Smooth muscle cell (in vitro differentiated cells): ENCODE results near the gene NMT1. TPM values are rescaled to one million over a fixed set of nuclear protein-coding genes. Genes with fewer than 3 reads are reported as not detected.
A peak's percentile ranks its signal among the peaks of the same experiment; 100 is the strongest.

Experiments
- DNase-seq: peaks from one replicate; lab custom pipeline; 2025; ENCODE audit not compliant: unreplicated experiment; lab: John Stamatoyannopoulos, UW
- H2AFZ ChIP-seq: fragments of 200-600 bp; sonication (generic); 2 replicates; pipeline ENCODE4 v1.6.0; 2016; ENCODE audit warnings: antibody characterized with exemption, low read depth, mild to moderate bottlenecking
- H3F3A ChIP-seq: fragments of 200-600 bp; sonication (generic); 2 replicates; pipeline ENCODE4 v1.6.0; 2017; ENCODE audit warnings: antibody characterized with exemption, low read depth
- H3K27ac ChIP-seq: fragments of 200-600 bp; sonication (generic); 2 replicates; pipeline ENCODE4 v1.5.1; 2016; ENCODE audit warnings: low read depth, mild to moderate bottlenecking
- H3K27me3 ChIP-seq: fragments of 200-600 bp; sonication (generic); 2 replicates; pipeline ENCODE4 v1.6.1; 2016; ENCODE audit warnings: low read depth, mild to moderate bottlenecking
- H3K36me3 ChIP-seq: fragments of 200-600 bp; sonication (generic); 2 replicates; pipeline ENCODE4 v1.5.1; 2016; ENCODE audit warnings: low read depth
- H3K4me1 ChIP-seq: fragments of 200-600 bp; sonication (generic); 2 replicates; pipeline ENCODE4 v1.5.1; 2016; ENCODE audit warnings: low read depth
- H3K4me2 ChIP-seq: fragments of 200-600 bp; sonication (generic); 2 replicates; pipeline ENCODE4 v1.6.0; 2016; ENCODE audit warnings: mild to moderate bottlenecking
- H3K4me3 ChIP-seq: fragments of 200-600 bp; sonication (generic); 2 replicates; pipeline ENCODE4 v1.5.1; 2016; ENCODE audit warnings: mild to moderate bottlenecking
- H3K79me2 ChIP-seq: fragments of 200-600 bp; sonication (generic); 2 replicates; pipeline ENCODE4 v1.6.0; 2016; ENCODE audit warnings: low read depth, mild to moderate bottlenecking
- H3K9ac ChIP-seq: fragments of 200-600 bp; sonication (generic); 2 replicates; pipeline ENCODE4 v1.6.0; 2016; ENCODE audit warnings: low read depth
- H3K9me3 ChIP-seq: fragments of 200-600 bp; sonication (generic); replicated peaks from 2 replicates; pipeline ENCODE4 v1.5.1; 2016; ENCODE audit warnings: low read depth
- H4K20me1 ChIP-seq: fragments of 200-600 bp; sonication (generic); 2 replicates; pipeline ENCODE4 v1.6.0; 2016; ENCODE audit warnings: low read depth
- CTCF ChIP-seq: fragments of 200-600 bp; sonication (generic); IDR thresholded peaks from 2 replicates; pipeline ENCODE4 v1.5.1; 2017; ENCODE audit warnings: borderline replicate concordance, mild to moderate bottlenecking, antibody characterized with exemption; ENCODE audit not compliant: insufficient read depth, poor library complexity, severe bottlenecking
- WGBS: methylation state at CpG from one replicate; pipeline ENCODE4 v1.1.7; 2016; ENCODE audit warnings: low lambda C conversion rate; 5-methylcytosine and 5-hydroxymethylcytosine counted together
- polyA plus RNA-seq: library from polyadenylated mRNA; unstranded; fragments of >200 nt; fragmentation: Nextera tagmentation; extraction: Ambion mirVana; gene quantifications from 2 replicates; pipeline ENCODE4 v1.2.1, GENCODE V29; 2016
- total RNA-seq: library from RNA; depleted of rRNA; stranded (reverse); fragments of >200 nt; gene quantifications from 2 replicates; pipeline ENCODE4 v1.2.3, GENCODE V29; 2014

NMT1 gene
- total and polyA plus RNA-seq, 2 experiments from 2014 or later = 87.6 to 105 TPM

GRCh38 chr17:45043813-45044540 lies 17.1 kb upstream of the NMT1 start:
- Histone ChIP-seq H3K4me3 (no peak overlapping the region), H3K27ac (no peak overlapping the region), H3F3A (no peaks in the 10 kb centered on the region), H3K36me3 (no peaks in the 10 kb centered on the region), H3K79me2 (peaks cover 83% of the 10 kb centered on the region), H4K20me1 (peaks cover 70% of the 10 kb centered on the region), H3K4me1 (no peaks in the 10 kb centered on the region), H3K9me3 (no peaks in the 10 kb centered on the region), H2AFZ (no peak overlapping the region), H3K4me2 (no peak overlapping the region), H3K9ac (no peak overlapping the region), H3K27me3 (no peaks in the 10 kb centered on the region)
- no peak for TF ChIP-seq CTCF
- DNase-seq = no peak
- WGBS = 85% methylated on average over 18 of the region's 18 CpGs

- Histone ChIP-seq H3K27me3 (no peaks in the 10 kb centered on the region), H3K36me3 (no peaks in the 10 kb centered on the region), H3K4me3 (no peak overlapping the region), H3K4me1 (peaks cover 4% of the 10 kb centered on the region), H3F3A (peaks cover 14% of the 10 kb centered on the region), H3K9ac (peak overlapping the region; percentile 6), H4K20me1 (peaks cover 46% of the 10 kb centered on the region), H2AFZ (no peak overlapping the region), H3K79me2 (peaks cover 81% of the 10 kb centered on the region), H3K27ac (peak overlapping the region; percentile 78), H3K4me2 (no peak overlapping the region), H3K9me3 (no peaks in the 10 kb centered on the region)
- no peak for DNase-seq
- 96% methylated on average over 9 of the region's 9 CpGs for WGBS
- no peak for TF ChIP-seq CTCF
Observed at GRCh38 chr17:45046537-45047125, 14.5 kb upstream of the NMT1 start.

- DNase-seq = no peak
- peaks cover 4% of the 10 kb centered on the region for H3K4me1 ChIP-seq
- no peak overlapping the region for H3K4me3 ChIP-seq
- no peaks in the 10 kb centered on the region for H3K27me3 ChIP-seq
- no peak overlapping the region for H3K27ac ChIP-seq
- peak; percentile 25 for TF ChIP-seq CTCF
- peaks cover 23% of the 10 kb centered on the region for H4K20me1 ChIP-seq
- 97% methylated on average over 8 of the region's 8 CpGs for WGBS
- peaks cover 14% of the 10 kb centered on the region for H3F3A ChIP-seq
- no peaks in the 10 kb centered on the region for H3K36me3 ChIP-seq
- H2AFZ ChIP-seq = no peak overlapping the region
- no peaks in the 10 kb centered on the region for H3K9me3 ChIP-seq
- peaks cover 60% of the 10 kb centered on the region for H3K79me2 ChIP-seq
- no peak overlapping the region for H3K4me2 ChIP-seq
- no peak overlapping the region for H3K9ac ChIP-seq
Observed at GRCh38 chr17:45048795-45049563, 12.1 kb upstream of the NMT1 start.
